Smooth muscle cell of bladder (primary cell): ENCODE measurements around the gene CBY3. TPM values are rescaled to one million over a fixed set of nuclear protein-coding genes. Genes with fewer than 3 reads are reported as not detected.

Experiments
- total RNA-seq: library from RNA; depleted of rRNA; stranded (reverse); fragments of >200 nt; gene quantifications from 2 replicates; pipeline ENCODE4 v1.2.3, GENCODE V29; 2014

The CBY3 gene
- total RNA-seq, result not detected in 2 replicates

DNA sequence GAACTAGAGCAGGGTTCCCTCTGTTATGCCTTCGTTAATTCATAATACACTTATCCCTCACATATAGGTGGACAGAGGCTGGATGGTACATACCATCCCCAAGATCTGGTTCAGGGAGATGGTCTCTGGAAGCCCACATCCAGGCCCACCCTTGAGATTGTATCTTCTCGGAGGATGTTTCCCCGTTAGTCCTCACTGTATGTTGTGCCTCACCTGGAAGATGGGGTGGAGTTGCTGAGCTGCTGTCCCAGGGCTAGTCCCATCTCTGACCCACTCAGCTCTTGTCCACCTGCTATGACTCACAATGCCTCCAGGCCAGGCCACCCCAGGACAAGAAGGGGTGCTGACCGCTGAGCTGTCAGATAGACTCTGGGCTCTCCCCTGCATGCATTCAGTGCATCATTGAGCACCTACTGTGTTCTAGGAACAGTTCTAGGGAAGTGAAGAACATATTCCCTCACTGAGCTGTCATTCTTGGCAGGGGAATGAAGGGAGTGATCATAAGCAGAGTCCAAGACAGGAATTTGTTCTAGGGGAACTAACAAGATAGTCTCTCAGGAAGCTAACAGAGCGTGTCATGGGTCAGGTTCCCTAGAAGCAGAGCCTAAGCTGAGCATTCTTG, at the start of gene CBY3:
Gene CBY3 (minus strand): TSS at position 255 of the 622 bp plus-strand sequence. CDS start 116 bp downstream, at position 139.

DNA sequence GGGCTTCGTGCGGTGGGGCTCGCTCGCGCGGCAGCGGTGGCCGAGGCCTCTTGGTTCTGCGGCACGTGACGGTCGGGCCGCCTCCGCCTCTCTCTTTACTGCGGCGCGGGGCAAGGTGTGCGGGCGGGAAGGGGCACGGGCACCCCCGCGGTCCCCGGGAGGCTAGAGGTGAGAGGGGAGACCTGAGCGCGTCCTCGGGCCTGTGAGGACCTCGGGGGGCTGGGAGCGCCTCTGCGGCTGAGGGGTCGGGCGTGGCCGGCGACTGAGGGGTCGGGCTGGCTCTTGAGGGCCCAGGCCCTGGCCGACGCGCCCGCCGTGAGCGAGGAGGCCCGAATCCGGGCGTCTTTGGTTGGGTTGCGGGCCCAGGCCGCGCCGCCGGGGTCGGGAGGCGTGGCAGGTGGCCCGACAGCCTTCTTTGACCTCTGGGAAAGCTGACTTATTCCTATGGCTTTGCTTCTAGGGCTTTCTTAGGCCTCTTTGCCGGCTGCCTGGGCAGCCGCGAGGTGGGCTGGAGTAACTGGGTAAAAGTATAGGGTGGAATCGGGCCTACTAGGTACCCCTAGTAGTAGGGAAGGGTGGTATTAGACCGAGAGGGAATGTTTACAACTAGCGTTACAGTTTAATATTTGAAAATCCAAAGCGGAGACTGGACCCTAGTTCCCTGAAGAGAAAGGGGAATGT, 18.2 kb upstream of the CBY3 start, which contains the start of gene CANX:
Gene CANX (plus strand): TSS at position 33 of the 681 bp plus-strand sequence. CDS start 6,715 bp downstream, outside the sequence.

Other genes starting within 250 kb of the CBY3 start
- 50.3 and 61.5 TPM in 2 replicates for gene RUFY1, start 130.5 kb downstream of the CBY3 start, total RNA-seq
- 471 and 654 TPM in 2 replicates for gene HNRNPH1, start 57.4 kb downstream of the CBY3 start, total RNA-seq
- 816 and 823 TPM in 2 replicates for gene CANX, start 17.9 kb upstream of the CBY3 start, total RNA-seq
- 3.3 and 4.3 TPM in 2 replicates for gene MAML1, start 51.8 kb upstream of the CBY3 start, total RNA-seq
- gene LTC4S, start 113.0 kb upstream of the CBY3 start, total RNA-seq, result 0.65 TPM in 1 of 2 replicates, not detected in the other
- gene MGAT4B, start 125.8 kb upstream of the CBY3 start, total RNA-seq, result 94.4 and 138 TPM in 2 replicates
- gene SQSTM1, start 139.9 kb upstream of the CBY3 start, total RNA-seq, result 682 and 1,060 TPM in 2 replicates
- gene MRNIP, start 177.8 kb upstream of the CBY3 start, total RNA-seq, result 9.0 and 13.8 TPM in 2 replicates
- gene TBC1D9B, start 226.9 kb upstream of the CBY3 start, total RNA-seq, result 41.5 and 53.5 TPM in 2 replicates